Upper lobe of right lung (tissue), 1 donor: Measurements from ENCODE around the gene HELZ2. TPM values are rescaled to one million over a fixed set of nuclear protein-coding genes. Genes with fewer than 3 reads are reported as not detected.

Experiments
- ATAC-seq: fragments of 200-7000 bp; cut with Tn5 transposase; one replicate; pipeline ENCODE4 v1.9.1; 2020; ENCODE audit warnings: mild to moderate bottlenecking, moderate library complexity
- DNase-seq: peaks from one replicate; pipeline ENCODE4 v3.0.0-alpha.2; 2020
- H3K27ac ChIP-seq: fragments of 200-600 bp; one replicate; pipeline ENCODE4 v1.8.0; 2022
- H3K27me3 ChIP-seq: fragments of 200-600 bp; one replicate; pipeline ENCODE4 v1.8.0; 2022; ENCODE audit warnings: mild to moderate bottlenecking
- H3K36me3 ChIP-seq: fragments of 200-600 bp; one replicate; pipeline ENCODE4 v1.8.0; 2022
- H3K4me1 ChIP-seq: fragments of 200-600 bp; one replicate; pipeline ENCODE4 v1.8.0; 2022
- H3K4me3 ChIP-seq: fragments of 200-600 bp; one replicate; pipeline ENCODE4 v1.8.0; 2022; ENCODE audit warnings: mild to moderate bottlenecking
- H3K9me3 ChIP-seq: fragments of 200-600 bp; one replicate; pipeline ENCODE4 v1.8.0; 2022
- intact Hi-C: fragments of 100-400 bp; cut with DNase I; formaldehyde crosslinking; loops from one replicate; pipeline ENCODE4 v1.11.0; 2022
- total RNA-seq: library from RNA; stranded (reverse); fragmentation: NEBNext Ultra II Directional; extraction: Animal tissue kit (Norgen Biotek cat#: 25700); gene quantifications from one replicate; pipeline ENCODE4 v1.2.1, GENCODE V29; 2021
- TF ChIP-seq, protein P1 (sequence below): fragments of 200-600 bp; IDR thresholded peaks from one replicate; pipeline ENCODE4 v1.8.0; 2022; ENCODE audit warnings: antibody characterized with exemption
- donor health status: DM: no; HTN: yes; CAD: no; lungs with severe emphysema.

Gene HELZ2
- total RNA-seq, 1 donor from 2014 or later = 53.3 TPM

GRCh38 chr20:63594043-63594561 lies 20.1 kb upstream of the HELZ2 start:
- intact Hi-C loops = no loop called here
- TF ChIP-seq, protein P1, sequence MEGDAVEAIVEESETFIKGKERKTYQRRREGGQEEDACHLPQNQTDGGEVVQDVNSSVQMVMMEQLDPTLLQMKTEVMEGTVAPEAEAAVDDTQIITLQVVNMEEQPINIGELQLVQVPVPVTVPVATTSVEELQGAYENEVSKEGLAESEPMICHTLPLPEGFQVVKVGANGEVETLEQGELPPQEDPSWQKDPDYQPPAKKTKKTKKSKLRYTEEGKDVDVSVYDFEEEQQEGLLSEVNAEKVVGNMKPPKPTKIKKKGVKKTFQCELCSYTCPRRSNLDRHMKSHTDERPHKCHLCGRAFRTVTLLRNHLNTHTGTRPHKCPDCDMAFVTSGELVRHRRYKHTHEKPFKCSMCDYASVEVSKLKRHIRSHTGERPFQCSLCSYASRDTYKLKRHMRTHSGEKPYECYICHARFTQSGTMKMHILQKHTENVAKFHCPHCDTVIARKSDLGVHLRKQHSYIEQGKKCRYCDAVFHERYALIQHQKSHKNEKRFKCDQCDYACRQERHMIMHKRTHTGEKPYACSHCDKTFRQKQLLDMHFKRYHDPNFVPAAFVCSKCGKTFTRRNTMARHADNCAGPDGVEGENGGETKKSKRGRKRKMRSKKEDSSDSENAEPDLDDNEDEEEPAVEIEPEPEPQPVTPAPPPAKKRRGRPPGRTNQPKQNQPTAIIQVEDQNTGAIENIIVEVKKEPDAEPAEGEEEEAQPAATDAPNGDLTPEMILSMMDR = no peak
- Histone ChIP-seq H3K36me3 (peaks cover 56% of the 10 kb centered on the region), H3K27ac (no peak overlapping the region), H3K4me3 (no peak overlapping the region), H3K9me3 (no peaks in the 10 kb centered on the region), H3K4me1 (no peaks in the 10 kb centered on the region), H3K27me3 (no peaks in the 10 kb centered on the region)
- DNase-seq = no peak
- ATAC-seq = no peak

GRCh38 chr20:63592661-63593060 lies 18.6 kb upstream of the HELZ2 start:
- Histone ChIP-seq H3K4me3 (no peak overlapping the region), H3K27me3 (no peaks in the 10 kb centered on the region), H3K9me3 (no peaks in the 10 kb centered on the region), H3K4me1 (no peaks in the 10 kb centered on the region), H3K36me3 (peaks cover 54% of the 10 kb centered on the region), H3K27ac (no peak overlapping the region)
- no peak for ATAC-seq
- intact Hi-C loops = no loop called here
- TF ChIP-seq, protein P1 = no peak
- no peak for DNase-seq

DNA sequence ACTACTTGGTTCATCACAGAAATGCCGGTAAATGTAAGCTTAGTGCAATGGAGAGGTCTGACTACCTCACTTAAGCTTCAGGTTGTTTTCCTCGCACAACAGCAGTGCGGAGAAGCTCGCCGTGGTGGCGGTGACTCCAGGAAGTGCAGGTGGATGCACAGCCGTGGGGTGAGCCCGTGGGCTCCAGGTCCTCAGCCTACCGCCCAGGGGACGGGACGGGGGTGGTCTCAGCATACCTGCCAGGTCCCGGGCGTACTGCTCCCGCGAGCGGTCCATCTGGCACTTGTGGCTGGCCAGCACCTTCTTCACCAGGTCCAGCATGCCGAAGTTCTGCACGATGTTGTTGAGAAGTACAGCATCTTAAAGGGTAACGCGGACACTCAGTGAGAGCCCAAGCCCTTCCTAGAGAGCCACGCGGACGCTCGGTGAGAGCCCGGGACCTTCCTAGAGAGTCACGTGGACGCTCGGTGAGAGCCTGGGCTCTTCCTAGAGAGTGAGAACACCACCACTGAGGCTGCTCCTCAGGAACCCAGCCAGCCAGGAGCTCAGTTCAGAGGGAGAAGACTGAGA lies 17.8 kb upstream of the HELZ2 start:
- H3K4me1 ChIP-seq = no peaks in the 10 kb centered on the region
- TF ChIP-seq, protein P1 = no peak
- H3K4me3 ChIP-seq = no peak overlapping the region
- DNase-seq (no peak), ATAC-seq (no peak)
- peaks cover 54% of the 10 kb centered on the region for H3K36me3 ChIP-seq
- no peaks in the 10 kb centered on the region for H3K27me3 ChIP-seq
- no peaks in the 10 kb centered on the region for H3K9me3 ChIP-seq
- intact Hi-C loops = no loop called here
- no peak overlapping the region for H3K27ac ChIP-seq

DNA sequence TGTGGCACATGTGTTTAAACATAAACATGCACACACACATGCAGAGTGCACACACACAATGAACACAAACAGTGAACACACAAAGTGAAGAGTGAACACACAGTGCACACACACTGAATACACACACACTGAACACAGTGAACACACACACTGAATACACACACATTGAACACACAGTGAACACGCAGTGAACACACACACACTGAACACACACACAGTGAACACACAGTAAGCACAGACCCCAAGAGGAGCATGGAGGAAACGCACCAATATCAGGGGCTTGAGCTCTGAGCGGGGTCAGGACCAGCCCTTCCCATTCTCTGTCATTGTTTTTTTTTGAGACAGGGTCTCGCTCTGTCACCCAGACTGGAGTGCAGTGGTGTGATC lies 17.1 kb upstream of the HELZ2 start:
- intact Hi-C loops = no loop called here
- ATAC-seq = no peak
- H3K27ac ChIP-seq = no peak overlapping the region
- peaks cover 48% of the 10 kb centered on the region for H3K36me3 ChIP-seq
- no peaks in the 10 kb centered on the region for H3K4me1 ChIP-seq
- H3K4me3 ChIP-seq = no peak overlapping the region
- no peaks in the 10 kb centered on the region for H3K27me3 ChIP-seq
- DNase-seq = no peak
- TF ChIP-seq, protein P1 = no peak
- no peaks in the 10 kb centered on the region for H3K9me3 ChIP-seq

DNA sequence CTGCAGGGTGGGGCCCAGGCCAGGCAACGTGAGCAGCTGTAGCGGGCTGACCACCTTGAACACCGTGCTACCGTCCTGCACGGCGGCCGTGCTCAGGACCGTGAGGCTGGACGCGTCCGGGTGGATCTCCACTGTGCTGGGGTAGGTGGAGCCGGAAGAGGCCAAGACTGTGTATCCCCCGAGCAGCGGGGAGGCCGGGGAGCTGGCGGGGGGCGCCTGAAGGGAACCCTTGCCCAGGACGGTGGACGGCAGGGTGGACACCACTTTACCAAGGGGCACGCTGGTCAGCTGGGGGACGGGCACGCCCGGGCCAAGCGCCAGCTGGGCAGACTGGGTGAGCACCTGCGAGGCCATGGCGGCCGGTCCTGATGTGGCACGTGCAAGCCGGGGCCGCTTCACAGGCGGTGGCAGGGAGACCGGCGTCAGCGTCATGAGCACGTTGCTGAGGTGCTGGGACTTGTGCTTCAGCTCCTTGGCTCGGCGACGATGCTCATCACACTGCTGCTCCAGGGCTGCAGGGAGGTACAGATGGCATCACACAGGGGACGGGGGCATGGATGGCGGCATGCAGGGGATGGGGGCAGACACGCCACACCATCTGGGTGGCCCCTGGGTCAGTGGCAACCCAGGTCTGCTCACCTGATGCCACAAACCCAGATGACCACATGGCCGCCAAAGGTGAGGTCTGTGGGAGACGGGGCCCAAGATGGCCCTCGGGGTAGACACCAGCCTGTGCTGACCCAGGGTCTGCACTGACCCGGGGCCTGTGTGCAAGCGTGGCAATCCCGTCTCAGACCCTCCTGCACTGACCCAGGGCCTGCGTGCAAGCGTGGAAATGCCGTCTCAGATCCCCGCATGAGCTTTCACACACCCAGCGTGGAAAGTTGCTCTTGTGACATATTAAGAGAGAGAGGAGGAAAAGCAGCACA lies 16.4 kb upstream of the HELZ2 start:
- intact Hi-C loops = no loop called here
- no peak for DNase-seq
- H3K27me3 ChIP-seq = no peaks in the 10 kb centered on the region
- TF ChIP-seq, protein P1 = no peak
- H3K9me3 ChIP-seq = no peaks in the 10 kb centered on the region
- H3K27ac ChIP-seq = no peak overlapping the region
- no peaks in the 10 kb centered on the region for H3K4me1 ChIP-seq
- H3K36me3 ChIP-seq = peaks cover 44% of the 10 kb centered on the region
- ATAC-seq = no peak
- H3K4me3 ChIP-seq = no peak overlapping the region
